Esophagus muscularis mucosa (tissue), 4 donors: ENCODE measurements around the gene GRIN2D. TPM values are rescaled to one million over a fixed set of nuclear protein-coding genes. Genes with fewer than 3 reads are reported as not detected.
A peak's percentile ranks its signal among the peaks of the same experiment; 100 is the strongest.
"Not testable (repeated sequence)": the region's sequence is repeated elsewhere in the genome, so short reads cannot be mapped to it uniquely, and the experiment has no call there.

Experiments
- DNase-seq: peaks from one replicate; pipeline ENCODE4 v3.0.0-alpha.2; 2017; ENCODE audit errors: extremely low spot score
- H3K27ac ChIP-seq, 4 donors: fragments of 200-600 bp; sonication (generic); replicated peaks in 1 of 4; 1 replicate in 3 of 4; 2 replicates in 1 of 4; pipeline ENCODE4 v1.5.1; 2016 to 2019; ENCODE audit warnings: mild to moderate bottlenecking in 1 of 4
- H3K27me3 ChIP-seq, 4 donors: fragments of 200-600 bp; sonication (generic); one replicate each; pipeline versions ENCODE4 v1.5.1 to v1.6.0; 2016 to 2019
- H3K36me3 ChIP-seq, 4 donors: fragments of 200-600 bp; sonication (generic); one replicate each; pipeline ENCODE4 v1.5.1; 2016 to 2019
- H3K4me1 ChIP-seq, 4 donors: fragments of 200-600 bp; sonication (generic); one replicate each; pipeline ENCODE4 v1.5.1; 2016 to 2019
- H3K4me3 ChIP-seq, 4 donors: fragments of 200-600 bp; sonication (generic); 1 replicate in 2 of 4; 2 replicates in 2 of 4; pipeline ENCODE4 v1.5.1; 2016 to 2019; ENCODE audit warnings: mild to moderate bottlenecking in 4 of 4, moderate library complexity in 1 of 4
- H3K9me3 ChIP-seq, 4 donors: fragments of 200-600 bp; sonication (generic); 1 replicate in 3 of 4; 2 replicates in 1 of 4; pipeline ENCODE4 v1.5.1; 2016 to 2019
- EP300 ChIP-seq: sonication (generic); formaldehyde crosslinking; IDR thresholded peaks from one replicate; pipeline ENCODE4 v1.6.1; 2017; ENCODE audit warnings: antibody characterized with exemption
- POLR2A ChIP-seq: fragments of 450-650 bp; IDR thresholded peaks from one replicate; pipeline ENCODE4 v1.6.1; 2017; ENCODE audit warnings: antibody characterized with exemption, moderate library complexity, mild to moderate bottlenecking, low read depth
- POLR2AphosphoS5 ChIP-seq, 2 donors: sonication (generic); formaldehyde crosslinking; IDR thresholded peaks; one replicate each; pipeline ENCODE4 v1.6.1; 2017; ENCODE audit warnings: antibody characterized with exemption in 2 of 2
- WGBS: methylation state at CpG from one replicate; pipeline ENCODE4 v1.1.5; 2018; 5-methylcytosine and 5-hydroxymethylcytosine counted together
- intact Hi-C: fragments of 100-400 bp; cut with DNase I; formaldehyde crosslinking; loops from one replicate; pipeline ENCODE4 v1.15.1; 2023
- total RNA-seq, 4 donors: library from RNA; depleted of rRNA; stranded (reverse); fragments of >200 nt; gene quantifications; one replicate each; pipeline versions ENCODE4 v1.1.0 to v1.2.1, GENCODE V29; 2016
- TF ChIP-seq, protein P1 (sequence below), 3 experiments: fragments of 200-600 bp in 2 of 3; fragments of 450-650 bp in 1 of 3; sonication (generic) in 2 of 3; IDR thresholded peaks; one replicate each; pipeline ENCODE4 v1.5.1; 2017 to 2019; ENCODE audit warnings: antibody characterized with exemption in 3 of 3, mild to moderate bottlenecking in 2 of 3, moderate library complexity in 1 of 3

The GRIN2D gene
- total RNA-seq, 4 donors from 2014 or later: 0.19 to 0.42 (median 0.37) TPM

- 53% methylated on average over 3 of the region's 42 CpGs for WGBS
- peaks cover 7 to 46% (median 37%) of the 10 kb centered on the region in 4 donors for H3K27me3 ChIP-seq
- no peaks in the 10 kb centered on the region for H3K9me3 ChIP-seq
- peak within 1 kb of the TSS; percentile 90 to 93 (median 92) for H3K27ac ChIP-seq
- H3K36me3 ChIP-seq: peaks cover 26 to 33% (median 31%) of the 10 kb centered on the region in 4 donors
- intact Hi-C loops: loop anchor here (2.0 kb wide), 1 partner anchor 73 kb away; no protein-coding TSS in a partner anchor
- peaks cover 20 to 51% (median 39%) of the 10 kb centered on the region in 4 donors for H3K4me1 ChIP-seq
- no peak for DNase-seq
- H3K4me3 ChIP-seq: peak within 1 kb of the TSS; percentile 70 to 99 (median 90)
- TF ChIP-seq POLR2AphosphoS5 (IDR thresholded peaks at IDR 0.05): peak; percentile 62 to 86
- TF ChIP-seq, protein P1, sequence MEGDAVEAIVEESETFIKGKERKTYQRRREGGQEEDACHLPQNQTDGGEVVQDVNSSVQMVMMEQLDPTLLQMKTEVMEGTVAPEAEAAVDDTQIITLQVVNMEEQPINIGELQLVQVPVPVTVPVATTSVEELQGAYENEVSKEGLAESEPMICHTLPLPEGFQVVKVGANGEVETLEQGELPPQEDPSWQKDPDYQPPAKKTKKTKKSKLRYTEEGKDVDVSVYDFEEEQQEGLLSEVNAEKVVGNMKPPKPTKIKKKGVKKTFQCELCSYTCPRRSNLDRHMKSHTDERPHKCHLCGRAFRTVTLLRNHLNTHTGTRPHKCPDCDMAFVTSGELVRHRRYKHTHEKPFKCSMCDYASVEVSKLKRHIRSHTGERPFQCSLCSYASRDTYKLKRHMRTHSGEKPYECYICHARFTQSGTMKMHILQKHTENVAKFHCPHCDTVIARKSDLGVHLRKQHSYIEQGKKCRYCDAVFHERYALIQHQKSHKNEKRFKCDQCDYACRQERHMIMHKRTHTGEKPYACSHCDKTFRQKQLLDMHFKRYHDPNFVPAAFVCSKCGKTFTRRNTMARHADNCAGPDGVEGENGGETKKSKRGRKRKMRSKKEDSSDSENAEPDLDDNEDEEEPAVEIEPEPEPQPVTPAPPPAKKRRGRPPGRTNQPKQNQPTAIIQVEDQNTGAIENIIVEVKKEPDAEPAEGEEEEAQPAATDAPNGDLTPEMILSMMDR (IDR thresholded peaks at IDR 0.05): peak; percentile 84 to 94 (median 91)
- TF ChIP-seq POLR2A: no peak
- no peak for TF ChIP-seq EP300
These were observed 2.1 kb upstream of the GRIN2D start, which contains the start of gene KDELR1 for GRCh38 chr19:48391100-48392005. Gene KDELR1, minus strand, starts transcription at chr19:48391551. Its CDS starts 193 bp downstream, at chr19:48391358.

DNA sequence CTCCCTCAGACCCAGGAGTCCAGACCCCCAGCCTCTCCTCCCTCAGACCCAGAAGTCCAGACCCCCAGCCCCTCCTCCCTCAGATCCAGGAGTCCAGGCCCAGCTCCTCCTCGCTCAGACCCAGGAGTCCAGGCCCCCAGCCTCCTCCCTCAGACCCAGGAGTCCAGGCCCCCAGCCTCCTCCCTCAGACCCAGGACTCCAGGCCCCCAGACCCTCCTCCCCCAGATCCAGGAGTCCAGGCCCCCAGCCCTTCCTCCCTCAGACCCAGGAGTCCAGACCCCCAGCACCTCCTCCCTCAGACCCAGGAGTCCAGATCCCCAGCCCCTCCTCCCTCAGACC, 1.5 kb upstream of the GRIN2D start:
- H3K27me3 ChIP-seq: peaks cover 7 to 52% (median 43%) of the 10 kb centered on the region in 4 donors
- H3K27ac ChIP-seq: peak overlapping the region in 1 of 4 donors; percentile 91
- peaks cover 20 to 52% (median 40%) of the 10 kb centered on the region in 4 donors for H3K4me1 ChIP-seq
- H3K9me3 ChIP-seq, DNase-seq, intact Hi-C loops: not testable (repeated sequence)
- H3K36me3 ChIP-seq: peaks cover 21 to 27% (median 25%) of the 10 kb centered on the region in 4 donors
- H3K4me3 ChIP-seq: peak overlapping the region in 1 of 4 donors; percentile 70
- 40% methylated on average over 1 of the region's 1 CpG for WGBS

- Histone ChIP-seq H3K36me3 (peaks cover 12 to 17% (median 14%) of the 10 kb centered on the region in 4 donors), H3K9me3 (no peaks in the 10 kb centered on the region), H3K4me1 (peaks cover 27 to 63% (median 49%) of the 10 kb centered on the region in 4 donors), H3K27ac (no peak overlapping the region), H3K27me3 (peaks cover 7 to 63% (median 54%) of the 10 kb centered on the region in 4 donors), H3K4me3 (no peak overlapping the region)
- intact Hi-C loops: no loop called here
- DNase-seq: no peak
- no peak for TF ChIP-seq EP300
- TF ChIP-seq POLR2AphosphoS5 (IDR thresholded peaks at IDR 0.05): no peak
- no peak for TF ChIP-seq POLR2A
- TF ChIP-seq, protein P1 (IDR thresholded peaks at IDR 0.05): no peak
- 90% methylated on average over 13 of the region's 15 CpGs for WGBS
These were observed 459 bp upstream of the GRIN2D start for GRCh38 chr19:48392860-48393558.

GRCh38 chr19:48394331-48395169, 1.1 kb downstream of the GRIN2D start:
- H3K36me3 ChIP-seq: peaks cover 0 to 1% (median 0%) of the 10 kb centered on the region in 4 donors
- TF ChIP-seq, protein P1 (IDR thresholded peaks at IDR 0.05): no peak
- TF ChIP-seq POLR2AphosphoS5 (IDR thresholded peaks at IDR 0.05) (no peak), EP300 (no peak), POLR2A (no peak)
- no peaks in the 10 kb centered on the region for H3K9me3 ChIP-seq
- intact Hi-C loops: no loop called here
- WGBS: 6% methylated on average over 24 of the region's 38 CpGs
- DNase-seq: no peak
- H3K27me3 ChIP-seq: peaks cover 7 to 76% (median 57%) of the 10 kb centered on the region in 4 donors
- H3K4me3 ChIP-seq: peak overlapping the region in 2 of 4 donors; percentile 14 to 22
- H3K27ac ChIP-seq: no peak overlapping the region
- H3K4me1 ChIP-seq: peaks cover 28 to 62% (median 47%) of the 10 kb centered on the region in 4 donors
